22Rv1 (cell line): ENCODE measurements around the gene CCDC91.

Experiments
- CTCF ChIP-seq: fragments of 450-650 bp; IDR thresholded peaks from 2 replicates; pipeline ENCODE4 v1.5.1; 2017; ENCODE audit warnings: mild to moderate bottlenecking
- ZFX ChIP-seq: fragments of 450-650 bp; IDR thresholded peaks from 2 replicates; pipeline ENCODE4 v1.6.1; 2017; ENCODE audit warnings: antibody characterized with exemption, borderline replicate concordance

- no peak for TF ChIP-seq CTCF
- no peak for TF ChIP-seq ZFX
Measured at GRCh38 chr12:28440081-28440608, 249.9 kb downstream of the CCDC91 start.
